Vagina (tissue), 2 donors: ENCODE results near the gene CRX.

Experiments
- CTCF ChIP-seq, 3 experiments: fragments of 450-650 bp in 2 of 3; fragments of 200-600 bp in 1 of 3; sonication (generic) in 1 of 3; IDR thresholded peaks; one replicate each; pipeline ENCODE4 v1.5.1; 2017 to 2019; ENCODE audit warnings: antibody characterized with exemption in 3 of 3, mild to moderate bottlenecking in 2 of 3, moderate library complexity in 2 of 3
- POLR2A ChIP-seq, 2 donors: fragments of 450-650 bp; IDR thresholded peaks; one replicate each; pipeline ENCODE4 v1.6.1; 2017; ENCODE audit warnings: antibody characterized with exemption in 2 of 2, mild to moderate bottlenecking in 2 of 2, moderate library complexity in 2 of 2

DNA sequence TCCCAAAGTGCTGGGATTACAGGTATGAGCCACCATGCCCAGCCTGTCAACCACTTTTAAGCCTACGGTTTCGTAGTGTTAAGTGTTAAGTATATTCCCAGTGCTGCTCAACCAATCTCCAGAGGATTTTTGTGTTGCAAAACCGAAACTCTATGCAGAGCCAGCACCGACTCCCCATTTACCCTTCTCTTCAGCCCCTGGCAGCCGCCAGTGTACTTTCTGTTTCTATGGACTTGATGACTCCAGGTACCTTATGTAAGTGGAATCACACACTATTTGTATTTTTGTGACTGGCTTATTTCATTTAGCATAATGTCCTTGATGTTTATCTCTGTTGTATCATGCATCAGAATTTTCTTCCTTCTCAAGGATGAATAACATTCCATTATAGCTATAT, 63.3 kb downstream of the CRX start:
- TF ChIP-seq CTCF (IDR thresholded peaks at IDR 0.05) (no peak), POLR2A (IDR thresholded peaks at IDR 0.05) (no peak)
